C4-2B (cell line): Measurements from ENCODE around the gene ZNF398.

Source experiments
- CTCF ChIP-seq: fragments of 450-650 bp; conservative IDR thresholded peaks from 2 replicates; pipeline ENCODE4 v1.5.1; 2017; ENCODE audit warnings: mild to moderate bottlenecking
- ZFX ChIP-seq: fragments of 450-650 bp; IDR thresholded peaks from 2 replicates; pipeline ENCODE4 v1.6.1; 2017

DNA sequence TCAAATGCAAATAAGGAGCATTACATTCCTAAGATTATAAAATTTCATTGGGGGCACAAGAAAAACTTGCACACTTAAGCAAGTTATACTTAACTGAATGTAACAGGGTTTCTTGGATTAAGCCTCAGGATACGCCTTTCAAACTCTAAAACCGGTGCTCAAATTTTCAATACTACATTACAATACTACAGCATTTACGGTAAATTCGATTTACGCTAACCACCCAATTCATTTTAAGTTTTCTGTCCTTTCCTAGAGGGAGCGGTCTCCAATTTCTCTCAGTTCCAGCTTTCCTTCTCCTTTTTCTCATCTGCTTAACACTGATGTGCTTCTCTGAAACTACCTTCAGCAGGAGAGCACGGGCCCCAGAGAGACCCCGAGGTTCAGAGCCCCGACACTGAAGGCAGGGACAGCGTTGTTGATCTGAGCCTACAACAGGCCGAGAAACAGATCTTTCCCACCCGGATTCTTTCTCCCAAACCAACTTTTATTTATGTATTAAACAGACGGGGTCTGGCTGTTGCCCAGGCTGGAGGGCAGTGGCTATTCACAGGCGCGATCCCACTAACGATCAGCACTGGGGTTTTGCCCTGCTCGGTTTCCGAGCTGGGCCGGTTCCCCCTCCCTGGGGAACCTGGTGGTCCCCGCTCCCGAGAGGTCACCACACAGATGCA is 21.9 kb upstream of the ZNF398 start:
- TF ChIP-seq CTCF (no peak), ZFX (no peak)
